Vagina (tissue), 2 donors: ENCODE measurements around the gene CCDC73. TPM values are rescaled to one million over a fixed set of nuclear protein-coding genes. Genes with fewer than 3 reads are reported as not detected.

Experiments used
- DNase-seq, 2 donors: peaks; one replicate each; pipeline ENCODE4 v3.0.0-alpha.2; 2017; ENCODE audit errors: extremely low spot score in 2 of 2
- H3K27ac ChIP-seq: fragments of 200-600 bp; sonication (generic); one replicate; pipeline ENCODE4 v1.5.1; 2019
- H3K27me3 ChIP-seq: fragments of 200-600 bp; sonication (generic); one replicate; pipeline ENCODE4 v1.5.1; 2019
- H3K36me3 ChIP-seq, 2 donors: fragments of 200-600 bp; sonication (generic); one replicate each; pipeline ENCODE4 v1.5.1; 2017 to 2019
- H3K4me1 ChIP-seq: fragments of 200-600 bp; sonication (generic); one replicate; pipeline ENCODE4 v1.5.1; 2019
- H3K4me3 ChIP-seq, 2 donors: fragments of 200-600 bp; sonication (generic); 1 replicate in 1 of 2; 2 replicates in 1 of 2; pipeline ENCODE4 v1.5.1; 2016 to 2019
- H3K9me3 ChIP-seq: fragments of 200-600 bp; sonication (generic); one replicate; pipeline ENCODE4 v1.5.1; 2019
- POLR2A ChIP-seq, 2 donors: fragments of 450-650 bp; IDR thresholded peaks; one replicate each; pipeline ENCODE4 v1.6.1; 2017; ENCODE audit warnings: antibody characterized with exemption in 2 of 2, mild to moderate bottlenecking in 2 of 2, moderate library complexity in 2 of 2
- POLR2AphosphoS5 ChIP-seq, 2 donors: sonication (generic); formaldehyde crosslinking; IDR thresholded peaks; one replicate each; pipeline ENCODE4 v1.9.0; 2017; ENCODE audit warnings: antibody characterized with exemption in 2 of 2, mild to moderate bottlenecking in 2 of 2, low read depth in 1 of 2; ENCODE audit not compliant: insufficient read depth in 1 of 2
- intact Hi-C: fragments of 100-400 bp; cut with DNase I; formaldehyde crosslinking; loops from one replicate; pipeline ENCODE4 v1.15.1; 2023
- total RNA-seq: library from RNA; depleted of rRNA; stranded (reverse); fragments of >200 nt; gene quantifications from one replicate; pipeline ENCODE4 v1.2.3, GENCODE V29; 2016
- TF ChIP-seq, protein P1 (sequence below), 3 experiments: fragments of 450-650 bp in 2 of 3; fragments of 200-600 bp in 1 of 3; sonication (generic) in 1 of 3; IDR thresholded peaks; one replicate each; pipeline ENCODE4 v1.5.1; 2017 to 2019; ENCODE audit warnings: antibody characterized with exemption in 3 of 3, mild to moderate bottlenecking in 2 of 3, moderate library complexity in 2 of 3

The CCDC73 gene
- total RNA-seq, 1 donor from 2014 or later: not detected

GRCh38 chr11:32658639-32659406 is 135.6 kb downstream of the CCDC73 start:
- no peaks in the 10 kb centered on the region for H3K27me3 ChIP-seq
- no peak overlapping the region for H3K27ac ChIP-seq
- TF ChIP-seq POLR2A (IDR thresholded peaks at IDR 0.05) (no peak), POLR2AphosphoS5 (IDR thresholded peaks at IDR 0.05; ENCODE audit: insufficient read depth in 1 of 2, low read depth in 1 of 2) (no peak)
- TF ChIP-seq, protein P1, sequence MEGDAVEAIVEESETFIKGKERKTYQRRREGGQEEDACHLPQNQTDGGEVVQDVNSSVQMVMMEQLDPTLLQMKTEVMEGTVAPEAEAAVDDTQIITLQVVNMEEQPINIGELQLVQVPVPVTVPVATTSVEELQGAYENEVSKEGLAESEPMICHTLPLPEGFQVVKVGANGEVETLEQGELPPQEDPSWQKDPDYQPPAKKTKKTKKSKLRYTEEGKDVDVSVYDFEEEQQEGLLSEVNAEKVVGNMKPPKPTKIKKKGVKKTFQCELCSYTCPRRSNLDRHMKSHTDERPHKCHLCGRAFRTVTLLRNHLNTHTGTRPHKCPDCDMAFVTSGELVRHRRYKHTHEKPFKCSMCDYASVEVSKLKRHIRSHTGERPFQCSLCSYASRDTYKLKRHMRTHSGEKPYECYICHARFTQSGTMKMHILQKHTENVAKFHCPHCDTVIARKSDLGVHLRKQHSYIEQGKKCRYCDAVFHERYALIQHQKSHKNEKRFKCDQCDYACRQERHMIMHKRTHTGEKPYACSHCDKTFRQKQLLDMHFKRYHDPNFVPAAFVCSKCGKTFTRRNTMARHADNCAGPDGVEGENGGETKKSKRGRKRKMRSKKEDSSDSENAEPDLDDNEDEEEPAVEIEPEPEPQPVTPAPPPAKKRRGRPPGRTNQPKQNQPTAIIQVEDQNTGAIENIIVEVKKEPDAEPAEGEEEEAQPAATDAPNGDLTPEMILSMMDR (IDR thresholded peaks at IDR 0.05): no peak
- intact Hi-C loops: no loop called here
- H3K9me3 ChIP-seq: no peaks in the 10 kb centered on the region
- H3K36me3 ChIP-seq: no peaks in the 10 kb centered on the region
- no peak for DNase-seq
- no peaks in the 10 kb centered on the region for H3K4me1 ChIP-seq
- no peak overlapping the region for H3K4me3 ChIP-seq

DNA sequence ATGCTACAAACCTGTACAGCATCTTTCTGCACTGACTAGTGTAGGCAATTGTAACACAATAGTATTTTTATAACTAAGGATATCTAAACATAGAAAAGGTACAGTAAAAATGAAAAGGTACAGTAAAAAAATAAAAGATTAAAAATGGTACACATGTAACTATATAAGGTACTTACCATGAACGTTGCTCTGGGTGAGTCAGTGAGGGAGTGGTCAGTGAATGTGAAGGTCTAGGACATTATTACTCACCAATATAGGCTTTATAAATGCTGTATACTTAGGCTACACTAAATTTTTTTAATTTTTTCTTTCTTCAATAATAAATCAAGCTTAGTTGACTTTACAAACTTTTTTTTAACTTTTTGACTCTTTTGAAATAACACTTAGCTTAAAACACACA is 150.9 kb downstream of the CCDC73 start:
- intact Hi-C loops: no loop called here
- H3K9me3 ChIP-seq: no peaks in the 10 kb centered on the region
- DNase-seq: no peak
- no peak overlapping the region for H3K27ac ChIP-seq
- no peak overlapping the region for H3K4me3 ChIP-seq
- no peaks in the 10 kb centered on the region for H3K4me1 ChIP-seq
- H3K36me3 ChIP-seq: no peaks in the 10 kb centered on the region
- TF ChIP-seq POLR2AphosphoS5 (IDR thresholded peaks at IDR 0.05; ENCODE audit: insufficient read depth in 1 of 2, low read depth in 1 of 2): no peak
- TF ChIP-seq POLR2A (IDR thresholded peaks at IDR 0.05): no peak
- TF ChIP-seq, protein P1 (IDR thresholded peaks at IDR 0.05): no peak
- H3K27me3 ChIP-seq: no peaks in the 10 kb centered on the region

DNA sequence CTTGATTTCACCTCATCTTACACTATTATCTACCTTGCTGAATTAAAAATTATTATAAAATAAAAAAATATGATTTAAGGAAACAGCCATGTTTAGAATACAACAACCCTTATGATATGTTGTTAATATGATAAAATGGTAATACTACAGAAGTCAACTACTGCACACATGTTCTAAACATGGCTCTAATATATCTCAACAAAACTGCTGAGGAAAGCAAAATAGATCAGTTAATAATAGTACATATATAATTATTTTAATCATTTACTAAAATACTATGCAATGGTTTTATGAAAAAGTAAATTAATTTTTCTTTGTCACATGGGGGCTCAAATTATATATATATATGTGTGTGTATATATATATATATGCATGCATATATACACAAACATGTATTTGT is 153.1 kb downstream of the CCDC73 start:
- intact Hi-C loops: no loop called here
- no peak for DNase-seq

GRCh38 chr11:32635819-32636218 is 158.6 kb downstream of the CCDC73 start:
- intact Hi-C loops: no loop called here
- H3K36me3 ChIP-seq: no peaks in the 10 kb centered on the region
- TF ChIP-seq POLR2A (IDR thresholded peaks at IDR 0.05): no peak
- TF ChIP-seq, protein P1 (IDR thresholded peaks at IDR 0.05): no peak
- TF ChIP-seq POLR2AphosphoS5 (IDR thresholded peaks at IDR 0.05; ENCODE audit: insufficient read depth in 1 of 2, low read depth in 1 of 2): no peak

More for the DNA sequence above, 153.1 kb downstream of the CCDC73 start:
- Histone ChIP-seq H3K36me3 (no peaks in the 10 kb centered on the region), H3K27me3 (no peaks in the 10 kb centered on the region), H3K4me3 (no peak overlapping the region), H3K9me3 (no peaks in the 10 kb centered on the region), H3K4me1 (no peaks in the 10 kb centered on the region), H3K27ac (no peak overlapping the region)
- TF ChIP-seq POLR2AphosphoS5 (IDR thresholded peaks at IDR 0.05; ENCODE audit: insufficient read depth in 1 of 2, low read depth in 1 of 2) (no peak), POLR2A (IDR thresholded peaks at IDR 0.05) (no peak)
- TF ChIP-seq, protein P1 (IDR thresholded peaks at IDR 0.05): no peak

DNA sequence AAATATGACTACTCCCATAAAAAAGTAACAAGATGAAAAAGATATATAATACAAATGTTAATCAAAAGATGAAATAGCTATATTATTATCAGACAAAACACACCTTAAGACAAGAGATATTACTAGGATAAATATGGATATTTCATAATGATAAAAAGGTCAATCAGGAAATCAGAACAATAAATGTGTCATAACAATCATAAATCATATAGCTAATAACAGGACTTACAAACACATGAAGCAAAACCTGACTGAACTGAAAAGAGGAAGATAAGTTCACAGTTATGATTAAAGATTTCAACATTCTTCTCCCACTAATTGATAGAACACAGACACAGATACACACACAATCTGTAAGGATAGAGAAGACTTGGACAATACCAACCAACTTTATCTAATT is 163.6 kb downstream of the CCDC73 start:
- DNase-seq: no peak
- Histone ChIP-seq H3K27me3 (no peaks in the 10 kb centered on the region), H3K9me3 (no peaks in the 10 kb centered on the region), H3K36me3 (no peaks in the 10 kb centered on the region), H3K4me1 (no peaks in the 10 kb centered on the region), H3K4me3 (no peak overlapping the region), H3K27ac (no peak overlapping the region)
- TF ChIP-seq POLR2A (IDR thresholded peaks at IDR 0.05): no peak
- TF ChIP-seq, protein P1 (IDR thresholded peaks at IDR 0.05): no peak
- no peak for TF ChIP-seq POLR2AphosphoS5 (IDR thresholded peaks at IDR 0.05; ENCODE audit: insufficient read depth in 1 of 2, low read depth in 1 of 2)
- intact Hi-C loops: no loop called here

More at GRCh38 chr11:32635819-32636218, 158.6 kb downstream of the CCDC73 start:
- H3K27me3 ChIP-seq: no peaks in the 10 kb centered on the region
- H3K4me3 ChIP-seq: no peak overlapping the region
- H3K9me3 ChIP-seq: no peaks in the 10 kb centered on the region
- no peaks in the 10 kb centered on the region for H3K4me1 ChIP-seq
- DNase-seq: no peak
- H3K27ac ChIP-seq: no peak overlapping the region
